ENCODE measurements around the gene AGBL5. TPM values are rescaled to one million over a fixed set of nuclear protein-coding genes. Genes with fewer than 3 reads are reported as not detected.

Gene AGBL5
- total RNA-seq, 1 experiment from 2014 or later: 41.8 TPM

GRCh38 chr2:27042985-27043634, 8.4 kb upstream of the AGBL5 start:
- in situ Hi-C loops (cut with HindIII; ENCODE audit: low pct_unique_long_range_greater_than_20kb, low sequenced_read_pairs): no loop called here
- no peak for DNase-seq (ENCODE audit: low read depth)

- DNase-seq (ENCODE audit: low read depth): no peak
- in situ Hi-C loops (cut with HindIII; ENCODE audit: low pct_unique_long_range_greater_than_20kb, low sequenced_read_pairs): no loop called here
These were observed 1.8 kb upstream of the AGBL5 start for GRCh38 chr2:27049422-27050280.

- in situ Hi-C loops (cut with HindIII; ENCODE audit: low pct_unique_long_range_greater_than_20kb, low sequenced_read_pairs): no loop called here
- DNase-seq (ENCODE audit: low read depth): peak; percentile 98
These were observed 1.0 kb upstream of the AGBL5 start for GRCh38 chr2:27050281-27050995.

- DNase-seq (ENCODE audit: low read depth): no peak
- in situ Hi-C loops (cut with HindIII; ENCODE audit: low pct_unique_long_range_greater_than_20kb, low sequenced_read_pairs): no loop called here
These were observed 606 bp downstream of the AGBL5 start for GRCh38 chr2:27051902-27052645.

- no peak for DNase-seq (ENCODE audit: low read depth)
- in situ Hi-C loops (cut with HindIII; ENCODE audit: low pct_unique_long_range_greater_than_20kb, low sequenced_read_pairs): no loop called here
These were observed 1.9 kb downstream of the AGBL5 start for GRCh38 chr2:27053321-27053720.

- in situ Hi-C loops (cut with HindIII; ENCODE audit: low pct_unique_long_range_greater_than_20kb, low sequenced_read_pairs): no loop called here
- DNase-seq (ENCODE audit: low read depth): no peak
These were observed 2.3 kb downstream of the AGBL5 start for GRCh38 chr2:27053776-27054175.

GRCh38 chr2:27054721-27055120, 3.3 kb downstream of the AGBL5 start:
- in situ Hi-C loops (cut with HindIII; ENCODE audit: low pct_unique_long_range_greater_than_20kb, low sequenced_read_pairs): no loop called here
- DNase-seq (ENCODE audit: low read depth): no peak

GRCh38 chr2:27057184-27057583, 5.7 kb downstream of the AGBL5 start:
- DNase-seq (ENCODE audit: low read depth): no peak
- in situ Hi-C loops (cut with HindIII; ENCODE audit: low pct_unique_long_range_greater_than_20kb, low sequenced_read_pairs): no loop called here

GRCh38 chr2:27058210-27058609, 6.7 kb downstream of the AGBL5 start:
- DNase-seq (ENCODE audit: low read depth): no peak
- in situ Hi-C loops (cut with HindIII; ENCODE audit: low pct_unique_long_range_greater_than_20kb, low sequenced_read_pairs): no loop called here

- no peak for DNase-seq (ENCODE audit: low read depth)
- in situ Hi-C loops (cut with HindIII; ENCODE audit: low pct_unique_long_range_greater_than_20kb, low sequenced_read_pairs): no loop called here
These were observed 7.8 kb downstream of the AGBL5 start for GRCh38 chr2:27059141-27059820.

- DNase-seq (ENCODE audit: low read depth): no peak
- in situ Hi-C loops (cut with HindIII; ENCODE audit: low pct_unique_long_range_greater_than_20kb, low sequenced_read_pairs): no loop called here
These were observed 8.9 kb downstream of the AGBL5 start for GRCh38 chr2:27060323-27060722.

- no peak for DNase-seq (ENCODE audit: low read depth)
- in situ Hi-C loops (cut with HindIII; ENCODE audit: low pct_unique_long_range_greater_than_20kb, low sequenced_read_pairs): no loop called here
These were observed 13.7 kb downstream of the AGBL5 start for GRCh38 chr2:27065128-27065527.

- in situ Hi-C loops (cut with HindIII; ENCODE audit: low pct_unique_long_range_greater_than_20kb, low sequenced_read_pairs): no loop called here
- no peak for DNase-seq (ENCODE audit: low read depth)
These were observed 15.9 kb downstream of the AGBL5 start for GRCh38 chr2:27067385-27067784.

- in situ Hi-C loops (cut with HindIII; ENCODE audit: low pct_unique_long_range_greater_than_20kb, low sequenced_read_pairs): no loop called here
- DNase-seq (ENCODE audit: low read depth): no peak
These were observed 18.0 kb downstream of the AGBL5 start for GRCh38 chr2:27069436-27069835.

- DNase-seq (ENCODE audit: low read depth): no peak
- in situ Hi-C loops (cut with HindIII; ENCODE audit: low pct_unique_long_range_greater_than_20kb, low sequenced_read_pairs): no loop called here
These were observed 18.6 kb downstream of the AGBL5 start for GRCh38 chr2:27069961-27070618.

- DNase-seq (ENCODE audit: low read depth): no peak
- in situ Hi-C loops (cut with HindIII; ENCODE audit: low pct_unique_long_range_greater_than_20kb, low sequenced_read_pairs): no loop called here
These were observed 19.3 kb downstream of the AGBL5 start for GRCh38 chr2:27070653-27071276.

Data from Caki2 (cell line).